Peyer's patch (tissue), 4 donors: Measurements from ENCODE around the gene PDE1C.

Experiments
- POLR2A ChIP-seq, 2 donors: fragments of 450-650 bp; IDR thresholded peaks; one replicate each; pipeline ENCODE4 v1.5.1; 2017; ENCODE audit warnings: antibody characterized with exemption in 2 of 2, mild to moderate bottlenecking in 2 of 2, moderate library complexity in 2 of 2
- TF ChIP-seq, protein P1 (sequence below), 6 experiments: fragments of 450-650 bp in 4 of 6; fragments of 200-600 bp in 2 of 6; sonication (generic) in 1 of 6; IDR thresholded peaks; one replicate each; pipeline ENCODE4 v1.5.1; 2017 to 2019; ENCODE audit warnings: antibody characterized with exemption in 6 of 6, mild to moderate bottlenecking in 3 of 6, moderate library complexity in 1 of 6

DNA sequence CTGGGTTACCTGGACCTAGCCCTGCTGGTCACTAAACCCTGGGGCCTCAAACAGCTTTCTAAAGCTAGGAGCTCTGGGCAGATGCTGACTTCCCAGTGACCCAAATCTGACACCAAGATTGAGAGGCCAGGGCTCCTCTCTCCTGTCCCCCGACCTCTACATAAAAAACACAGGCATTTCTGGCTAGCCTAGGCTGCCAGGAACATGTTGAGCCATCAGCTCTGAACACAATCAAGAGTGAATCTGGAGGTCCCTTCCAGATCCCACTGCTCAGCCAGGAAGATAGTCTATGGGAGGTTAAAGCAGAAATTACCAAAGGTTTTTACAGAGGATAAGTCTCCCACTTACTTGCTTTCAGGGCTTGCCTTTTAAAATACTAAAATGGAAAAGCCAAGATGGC lies 22.1 kb upstream of the PDE1C start:
- TF ChIP-seq, protein P1, sequence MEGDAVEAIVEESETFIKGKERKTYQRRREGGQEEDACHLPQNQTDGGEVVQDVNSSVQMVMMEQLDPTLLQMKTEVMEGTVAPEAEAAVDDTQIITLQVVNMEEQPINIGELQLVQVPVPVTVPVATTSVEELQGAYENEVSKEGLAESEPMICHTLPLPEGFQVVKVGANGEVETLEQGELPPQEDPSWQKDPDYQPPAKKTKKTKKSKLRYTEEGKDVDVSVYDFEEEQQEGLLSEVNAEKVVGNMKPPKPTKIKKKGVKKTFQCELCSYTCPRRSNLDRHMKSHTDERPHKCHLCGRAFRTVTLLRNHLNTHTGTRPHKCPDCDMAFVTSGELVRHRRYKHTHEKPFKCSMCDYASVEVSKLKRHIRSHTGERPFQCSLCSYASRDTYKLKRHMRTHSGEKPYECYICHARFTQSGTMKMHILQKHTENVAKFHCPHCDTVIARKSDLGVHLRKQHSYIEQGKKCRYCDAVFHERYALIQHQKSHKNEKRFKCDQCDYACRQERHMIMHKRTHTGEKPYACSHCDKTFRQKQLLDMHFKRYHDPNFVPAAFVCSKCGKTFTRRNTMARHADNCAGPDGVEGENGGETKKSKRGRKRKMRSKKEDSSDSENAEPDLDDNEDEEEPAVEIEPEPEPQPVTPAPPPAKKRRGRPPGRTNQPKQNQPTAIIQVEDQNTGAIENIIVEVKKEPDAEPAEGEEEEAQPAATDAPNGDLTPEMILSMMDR (IDR thresholded peaks at IDR 0.05): no peak
- TF ChIP-seq POLR2A (IDR thresholded peaks at IDR 0.05): no peak
